ENCODE data around the gene NAT8L. TPM values are rescaled to one million over a fixed set of nuclear protein-coding genes. Genes with fewer than 3 reads are reported as not detected.

Gene NAT8L
- total RNA-seq, 1 experiment from 2014 or later = 9.2 TPM

DNA sequence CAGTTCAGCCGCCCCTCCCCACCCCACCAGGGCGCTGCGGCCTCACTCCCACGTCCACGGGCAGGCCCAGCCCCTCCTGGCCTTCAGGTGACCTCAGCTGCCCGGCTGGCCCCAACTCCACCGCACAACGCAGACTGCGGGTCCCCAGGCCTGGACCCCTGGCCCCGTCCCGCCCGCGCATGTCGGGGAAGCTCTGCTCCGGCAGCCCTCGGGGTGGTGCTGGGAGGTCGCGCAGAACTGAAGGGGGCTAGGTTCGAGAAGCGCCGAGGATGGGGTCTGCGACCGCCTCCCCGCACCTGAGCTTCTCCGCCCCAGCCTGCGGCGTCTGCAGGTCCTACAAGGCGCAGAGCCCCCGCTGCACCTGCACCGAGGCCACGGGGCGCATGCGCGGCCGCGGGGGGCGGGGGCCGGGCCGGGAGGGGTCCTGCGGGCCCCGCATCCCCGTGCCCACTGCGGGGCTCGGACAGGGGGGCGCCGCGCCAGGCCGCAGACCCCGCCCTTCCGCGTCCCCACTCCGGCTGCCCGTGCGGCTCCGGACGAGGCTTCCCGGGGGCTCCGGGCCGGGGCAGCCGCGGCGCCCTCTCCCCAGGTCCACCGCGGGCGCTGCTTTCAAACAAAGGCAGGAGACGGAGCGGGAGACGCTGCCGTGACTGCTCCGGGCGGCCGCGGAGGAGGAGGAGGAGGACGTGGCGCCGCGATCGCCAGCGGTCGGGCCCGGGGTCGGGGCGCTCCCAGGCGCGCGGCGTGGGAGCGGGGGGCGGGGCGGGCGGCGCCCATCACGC, 672 bp upstream of the NAT8L start:
- peak overlapping the region; percentile 64 for H3K4me2 ChIP-seq (ENCODE audit: low read length)
- no peak overlapping the region for H2AFZ ChIP-seq (ENCODE audit: low read depth, low read length, poor library complexity, severe bottlenecking)
- no peaks in the 10 kb centered on the region for H3K27me3 ChIP-seq (ENCODE audit: insufficient read depth, low read length)
- ChIA-PET RAD21 (ENCODE audit: low non-redundant PET in 1 of 2, low total read pairs in 2 of 2, uncharacterized antibody in 2 of 2, unreplicated experiment in 2 of 2) (no interaction called here), POLR2A (no interaction called here), CTCF (no interaction called here)
- ATAC-seq = peak; percentile 39
- peak overlapping the region; percentile 36; the same call in 1 of the 2 replicates for H3K9ac ChIP-seq (ENCODE audit: low read length)
- no peaks in the 10 kb centered on the region for H4K20me1 ChIP-seq (ENCODE audit: insufficient read depth)
- peak overlapping the region; percentile 45; the same call in 1 of the 2 replicates for H3K27ac ChIP-seq (ENCODE audit: low read depth, low read length)
- intact Hi-C loops (cut with micrococcal nuclease) = loop anchor here (5.0 kb wide), 1 partner anchor 51 kb away; the partner anchor contains the start of gene NELFA
- TF ChIP-seq, protein P1, sequence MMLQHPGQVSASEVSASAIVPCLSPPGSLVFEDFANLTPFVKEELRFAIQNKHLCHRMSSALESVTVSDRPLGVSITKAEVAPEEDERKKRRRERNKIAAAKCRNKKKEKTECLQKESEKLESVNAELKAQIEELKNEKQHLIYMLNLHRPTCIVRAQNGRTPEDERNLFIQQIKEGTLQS (IDR thresholded peaks at IDR 0.05) = no peak
- TF ChIP-seq CBX3 (IDR thresholded peaks at IDR 0.05; ENCODE audit: low read depth) = no peak
- no peak for TF ChIP-seq ZNF274 (IDR thresholded peaks at IDR 0.05; ENCODE audit: low read depth, low read length)
- no peak for TF ChIP-seq EZH2 (IDR thresholded peaks at IDR 0.05)
- TF ChIP-seq SP1 (IDR thresholded peaks at IDR 0.05; ENCODE audit: low read depth) = no peak
- TF ChIP-seq EZH2phosphoT487 (IDR thresholded peaks at IDR 0.05; ENCODE audit: borderline replicate concordance) = no peak
- no peak for TF ChIP-seq ZFX (IDR thresholded peaks at IDR 0.05)
- TF ChIP-seq, protein P2, sequence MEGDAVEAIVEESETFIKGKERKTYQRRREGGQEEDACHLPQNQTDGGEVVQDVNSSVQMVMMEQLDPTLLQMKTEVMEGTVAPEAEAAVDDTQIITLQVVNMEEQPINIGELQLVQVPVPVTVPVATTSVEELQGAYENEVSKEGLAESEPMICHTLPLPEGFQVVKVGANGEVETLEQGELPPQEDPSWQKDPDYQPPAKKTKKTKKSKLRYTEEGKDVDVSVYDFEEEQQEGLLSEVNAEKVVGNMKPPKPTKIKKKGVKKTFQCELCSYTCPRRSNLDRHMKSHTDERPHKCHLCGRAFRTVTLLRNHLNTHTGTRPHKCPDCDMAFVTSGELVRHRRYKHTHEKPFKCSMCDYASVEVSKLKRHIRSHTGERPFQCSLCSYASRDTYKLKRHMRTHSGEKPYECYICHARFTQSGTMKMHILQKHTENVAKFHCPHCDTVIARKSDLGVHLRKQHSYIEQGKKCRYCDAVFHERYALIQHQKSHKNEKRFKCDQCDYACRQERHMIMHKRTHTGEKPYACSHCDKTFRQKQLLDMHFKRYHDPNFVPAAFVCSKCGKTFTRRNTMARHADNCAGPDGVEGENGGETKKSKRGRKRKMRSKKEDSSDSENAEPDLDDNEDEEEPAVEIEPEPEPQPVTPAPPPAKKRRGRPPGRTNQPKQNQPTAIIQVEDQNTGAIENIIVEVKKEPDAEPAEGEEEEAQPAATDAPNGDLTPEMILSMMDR (IDR thresholded peaks at IDR 0.05 in 2 of 3, conservative IDR thresholded peaks at IDR 0.05 in 1 of 3; ENCODE audit: borderline replicate concordance in 1 of 3, insufficient read depth in 1 of 3, low read depth in 2 of 3, low read length in 2 of 3) = no peak
- peak overlapping the region; percentile 19 to 46; a peak in 2 of 4 replicates for H3K4me3 ChIP-seq (replicated peaks in 1 of 2; ENCODE audit: low read depth in 1 of 2, low read length in 2 of 2)
- no peak for DNase-seq (ENCODE audit: low read depth, low spot score)
- BruUV-seq (replicated peaks) = no TSS peak
- no peaks in the 10 kb centered on the region for H3K36me3 ChIP-seq (ENCODE audit: control insufficient read depth in 1 of 2, insufficient read depth in 2 of 2, low read length in 2 of 2)
- peaks cover 0 to 15% of the 10 kb centered on the region in 2 experiments; a peak in 1 of 4 replicates for H3K4me1 ChIP-seq (ENCODE audit: control insufficient read depth in 1 of 2, insufficient read depth in 2 of 2, low read length in 2 of 2)
- no peaks in the 10 kb centered on the region for H3K9me3 ChIP-seq (ENCODE audit: control insufficient read depth in 1 of 2, insufficient read depth in 1 of 2, low read depth in 1 of 2, low read length in 2 of 2)
- no peaks in the 10 kb centered on the region for H3K79me2 ChIP-seq (ENCODE audit: insufficient read depth, low read length)
- no peaks in the 10 kb centered on the region for H3K9me2 ChIP-seq (ENCODE audit: insufficient read depth)
